ENCODE measurements around the gene MYBPC1.
"Not testable (repeated sequence)": the region's sequence is repeated elsewhere in the genome, so short reads cannot be mapped to it uniquely, and the experiment has no call there.

MYBPC1 gene

GRCh38 chr12:101671833-101672232 is 77.1 kb downstream of the MYBPC1 start:
- H3K79me2 ChIP-seq (ENCODE audit: insufficient read depth, low read depth), result no peaks in the 10 kb centered on the region
- no peaks in the 10 kb centered on the region for H4K20me1 ChIP-seq (ENCODE audit: insufficient read depth)
- no peaks in the 10 kb centered on the region for H3K36me3 ChIP-seq (ENCODE audit: insufficient read depth)
- H3K4me3 ChIP-seq (IDR thresholded peaks at IDR 0.05; ENCODE audit: insufficient read depth, low read depth, low read length), result no peak overlapping the region
- no peaks in the 10 kb centered on the region for H3K27me3 ChIP-seq (ENCODE audit: insufficient read depth, low read depth)
- H3K9ac ChIP-seq, result no peak overlapping the region
- H3K4me2 ChIP-seq, result no peak overlapping the region
- no peaks in the 10 kb centered on the region for H3K4me1 ChIP-seq (ENCODE audit: low read depth, poor library complexity, severe bottlenecking)
- no peak overlapping the region for H3K27ac ChIP-seq
- TF ChIP-seq CTCF (conservative IDR thresholded peaks at IDR 0.05; ENCODE audit: low read depth, low read length), result no peak
- no peak overlapping the region for H2AFZ ChIP-seq (ENCODE audit: low read depth)

- no peaks in the 10 kb centered on the region for H4K20me1 ChIP-seq (ENCODE audit: insufficient read depth)
Observed at GRCh38 chr12:101675555-101675954, 80.8 kb downstream of the MYBPC1 start.

GRCh38 chr12:101676497-101676896 is 81.7 kb downstream of the MYBPC1 start:
- not testable (repeated sequence) for H3K27ac ChIP-seq

More at GRCh38 chr12:101675555-101675954, 80.8 kb downstream of the MYBPC1 start:
- Histone ChIP-seq H3K27me3 (ENCODE audit: insufficient read depth, low read depth) (no peaks in the 10 kb centered on the region), H3K79me2 (ENCODE audit: insufficient read depth, low read depth) (no peaks in the 10 kb centered on the region), H3K9ac (no peak overlapping the region), H3K36me3 (ENCODE audit: insufficient read depth) (no peaks in the 10 kb centered on the region), H3K4me1 (ENCODE audit: low read depth, poor library complexity, severe bottlenecking) (no peaks in the 10 kb centered on the region), H3K4me3 (IDR thresholded peaks at IDR 0.05; ENCODE audit: insufficient read depth, low read depth, low read length) (no peak overlapping the region), H3K4me2 (no peak overlapping the region), H3K27ac (no peak overlapping the region), H2AFZ (ENCODE audit: low read depth) (no peak overlapping the region)
- no peak for TF ChIP-seq CTCF (conservative IDR thresholded peaks at IDR 0.05; ENCODE audit: low read depth, low read length)

GRCh38 chr12:101678081-101678480 is 83.3 kb downstream of the MYBPC1 start:
- Histone ChIP-seq H3K9ac (no peak overlapping the region), H3K36me3 (ENCODE audit: insufficient read depth) (no peaks in the 10 kb centered on the region), H3K4me2 (no peak overlapping the region)

More at GRCh38 chr12:101676497-101676896, 81.7 kb downstream of the MYBPC1 start:
- not testable (repeated sequence) for H4K20me1 ChIP-seq (ENCODE audit: insufficient read depth); H2AFZ ChIP-seq (ENCODE audit: low read depth); H3K36me3 ChIP-seq (ENCODE audit: insufficient read depth); H3K4me3 ChIP-seq (IDR thresholded peaks at IDR 0.05; ENCODE audit: insufficient read depth, low read depth, low read length); H3K4me2 ChIP-seq; H3K79me2 ChIP-seq (ENCODE audit: insufficient read depth, low read depth); H3K27me3 ChIP-seq (ENCODE audit: insufficient read depth, low read depth); H3K4me1 ChIP-seq (ENCODE audit: low read depth, poor library complexity, severe bottlenecking); H3K9ac ChIP-seq

More at GRCh38 chr12:101678081-101678480, 83.3 kb downstream of the MYBPC1 start:
- Histone ChIP-seq H3K27me3 (ENCODE audit: insufficient read depth, low read depth) (no peaks in the 10 kb centered on the region), H3K79me2 (ENCODE audit: insufficient read depth, low read depth) (no peaks in the 10 kb centered on the region), H3K27ac (no peak overlapping the region), H3K4me1 (ENCODE audit: low read depth, poor library complexity, severe bottlenecking) (no peaks in the 10 kb centered on the region), H4K20me1 (ENCODE audit: insufficient read depth) (no peaks in the 10 kb centered on the region), H3K4me3 (IDR thresholded peaks at IDR 0.05; ENCODE audit: insufficient read depth, low read depth, low read length) (no peak overlapping the region), H2AFZ (ENCODE audit: low read depth) (no peak overlapping the region)
- no peak for TF ChIP-seq CTCF (conservative IDR thresholded peaks at IDR 0.05; ENCODE audit: low read depth, low read length)
